GM12892 (cell line): ENCODE measurements around the gene FBXO36.

ENCODE experiments used
- POLR2A ChIP-seq: IDR thresholded peaks from 2 replicates; pipeline ENCODE4 v1.6.1; 2011; ENCODE audit warnings: low read depth, low read length, control low read depth
- POLR2AphosphoS5 ChIP-seq: IDR thresholded peaks from 2 replicates; pipeline ENCODE4 v1.6.1; 2011; ENCODE audit warnings: low read depth, low read length, control low read depth

- no peak for TF ChIP-seq POLR2AphosphoS5
- no peak for TF ChIP-seq POLR2A
These were observed 33.4 kb downstream of the FBXO36 start for GRCh38 chr2:229955663-229956062.
